Measurements from ENCODE around the gene RUSC2. TPM values are rescaled to one million over a fixed set of nuclear protein-coding genes. Genes with fewer than 3 reads are reported as not detected.
A peak's percentile ranks its signal among the peaks of the same experiment; 100 is the strongest.
"Not testable (repeated sequence)": the region's sequence is repeated elsewhere in the genome, so short reads cannot be mapped to it uniquely, and the experiment has no call there.

RUSC2 gene
- total RNA-seq, 2 donors from 2014 or later, result 4.7 to 8.6 TPM

- no peak for DNase-seq
- no peak for TF ChIP-seq CTCF (IDR thresholded peaks at IDR 0.05)
- H3K27ac ChIP-seq, result no peak overlapping the region
- H3K27me3 ChIP-seq, result no peaks in the 10 kb centered on the region
- intact Hi-C loops (cut with DNase I), result loop anchor here (5.0 kb wide), 1 partner anchor 65 kb away; no protein-coding TSS in a partner anchor
- H3K9me3 ChIP-seq, result no peaks in the 10 kb centered on the region
- no peaks in the 10 kb centered on the region for H3K4me1 ChIP-seq
- no peak overlapping the region for H3K9ac ChIP-seq (ENCODE audit: low read depth in 2 of 2, low read length in 2 of 2)
- no peaks in the 10 kb centered on the region for H3K36me3 ChIP-seq
- H3K4me3 ChIP-seq, result no peak overlapping the region
Observed at GRCh38 chr9:35487081-35487480, 2.8 kb upstream of the RUSC2 start.

- Histone ChIP-seq H3K27ac (no peak overlapping the region), H3K4me3 (no peak overlapping the region), H3K36me3 (no peaks in the 10 kb centered on the region), H3K27me3 (no peaks in the 10 kb centered on the region), H3K9ac (ENCODE audit: low read depth in 2 of 2, low read length in 2 of 2) (no peak overlapping the region), H3K9me3 (no peaks in the 10 kb centered on the region), H3K4me1 (no peaks in the 10 kb centered on the region)
- TF ChIP-seq CTCF (IDR thresholded peaks at IDR 0.05), result no peak
- intact Hi-C loops (cut with DNase I), result loop anchor here (5.0 kb wide), 1 partner anchor 64 kb away; no protein-coding TSS in a partner anchor
- no peak for DNase-seq
Observed at GRCh38 chr9:35488021-35488420, 1.9 kb upstream of the RUSC2 start.

- Histone ChIP-seq H3K36me3 (no peaks in the 10 kb centered on the region), H3K4me1 (no peaks in the 10 kb centered on the region), H3K27ac (peak overlapping the region; percentile 82), H3K9me3 (no peaks in the 10 kb centered on the region), H3K4me3 (peak overlapping the region; percentile 77), H3K27me3 (no peaks in the 10 kb centered on the region), H3K9ac (ENCODE audit: low read depth in 2 of 2, low read length in 2 of 2) (peak overlapping the region in 1 of 2 donors; percentile 89)
- TF ChIP-seq CTCF (IDR thresholded peaks at IDR 0.05), result no peak
- intact Hi-C loops (cut with DNase I), result loop anchor here (5.0 kb wide), 1 partner anchor 64 kb away; no protein-coding TSS in a partner anchor
- DNase-seq, result no peak
Observed at GRCh38 chr9:35488566-35489312, 1.2 kb upstream of the RUSC2 start.

- Histone ChIP-seq H3K9ac (ENCODE audit: low read depth in 2 of 2, low read length in 2 of 2) (peak overlapping the region; percentile 89 to 92), H3K9me3 (no peaks in the 10 kb centered on the region), H3K27ac (peak overlapping the region; percentile 82), H3K4me1 (no peaks in the 10 kb centered on the region), H3K4me3 (peak overlapping the region; percentile 77), H3K27me3 (no peaks in the 10 kb centered on the region), H3K36me3 (no peaks in the 10 kb centered on the region)
- peak; percentile 33 for DNase-seq
- intact Hi-C loops (cut with DNase I), result no loop called here
- TF ChIP-seq CTCF (IDR thresholded peaks at IDR 0.05), result no peak
Observed at GRCh38 chr9:35490155-35490909, 421 bp downstream of the RUSC2 start.

GRCh38 chr9:35490910-35491465, 1.1 kb downstream of the RUSC2 start:
- Histone ChIP-seq H3K4me1 (no peaks in the 10 kb centered on the region), H3K4me3 (peak overlapping the region; percentile 77), H3K9me3 (no peaks in the 10 kb centered on the region), H3K27ac (peak overlapping the region; percentile 82), H3K9ac (ENCODE audit: low read depth in 2 of 2, low read length in 2 of 2) (peak overlapping the region; percentile 89 to 92), H3K27me3 (no peaks in the 10 kb centered on the region), H3K36me3 (no peaks in the 10 kb centered on the region)
- TF ChIP-seq CTCF (IDR thresholded peaks at IDR 0.05), result no peak
- DNase-seq, result no peak
- intact Hi-C loops (cut with DNase I), result no loop called here

GRCh38 chr9:35493119-35493518, 3.2 kb downstream of the RUSC2 start:
- DNase-seq; H3K36me3 ChIP-seq; H3K4me3 ChIP-seq; H3K27ac ChIP-seq; H3K27me3 ChIP-seq; intact Hi-C loops (cut with DNase I); H3K9me3 ChIP-seq; H3K4me1 ChIP-seq; H3K9ac ChIP-seq (ENCODE audit: low read depth in 2 of 2, low read length in 2 of 2): not testable (repeated sequence)

Data from colonic mucosa (tissue), 4 donors.